AG09309 (cell line): ENCODE results near the gene UROC1.
"Not testable (repeated sequence)": the region's sequence is repeated elsewhere in the genome, so short reads cannot be mapped to it uniquely, and the experiment has no call there.

Source experiments
- DNase-seq: peaks from one replicate; pipeline ENCODE4 v3.0.0-alpha.2; 2010; ENCODE audit warnings: low read depth
- H3K4me3 ChIP-seq: 2 replicates; pipeline ENCODE4 v1.5.1; 2011; ENCODE audit warnings: mild to moderate bottlenecking, low read depth, low read length, moderate library complexity; ENCODE audit not compliant: control insufficient read depth
- CTCF ChIP-seq: IDR thresholded peaks from 2 replicates; pipeline ENCODE4 v1.5.1; 2011; ENCODE audit warnings: mild to moderate bottlenecking, low read depth, low read length, inconsistent platforms; ENCODE audit not compliant: insufficient read depth, control insufficient read depth; ENCODE audit errors: missing control alignments

UROC1 gene

GRCh38 chr3:126537116-126537729, 19.6 kb upstream of the UROC1 start:
- no peak overlapping the region for H3K4me3 ChIP-seq
- no peak for TF ChIP-seq CTCF
- no peak for DNase-seq

GRCh38 chr3:126536126-126536525, 18.6 kb upstream of the UROC1 start:
- TF ChIP-seq CTCF, result no peak
- DNase-seq, result no peak
- no peak overlapping the region for H3K4me3 ChIP-seq

- no peak overlapping the region for H3K4me3 ChIP-seq
- DNase-seq, result no peak
- TF ChIP-seq CTCF, result no peak
Observed at GRCh38 chr3:126535636-126536035, 18.1 kb upstream of the UROC1 start.

- H3K4me3 ChIP-seq, DNase-seq: not testable (repeated sequence)
Observed at GRCh38 chr3:126534716-126535115, 17.1 kb upstream of the UROC1 start.

GRCh38 chr3:126533506-126533905, 15.9 kb upstream of the UROC1 start:
- no peak overlapping the region for H3K4me3 ChIP-seq
- DNase-seq, result no peak
- TF ChIP-seq CTCF, result no peak

GRCh38 chr3:126531051-126531330, 13.4 kb upstream of the UROC1 start:
- TF ChIP-seq CTCF, result no peak
- no peak overlapping the region for H3K4me3 ChIP-seq
- DNase-seq, result no peak

GRCh38 chr3:126530171-126531050, 12.8 kb upstream of the UROC1 start:
- H3K4me3 ChIP-seq, result no peak overlapping the region
- DNase-seq, result no peak
- TF ChIP-seq CTCF, result no peak
